GM18507 (cell line): Measurements from ENCODE around the gene CDH4.

ENCODE experiments used
- DNase-seq: peaks from one replicate; pipeline ENCODE4 v3.0.0; 2011; ENCODE audit warnings: low read depth; ENCODE audit not compliant: insufficient read length; ENCODE audit errors: extremely low spot score
- FAIRE-seq: peaks from 2 replicates; lab custom pipeline; 2011; peaks lifted over from hg19 to GRCh38; lab: Jason Lieb, UNC

The CDH4 gene

GRCh38 chr20:61590236-61590635, 338.2 kb downstream of the CDH4 start:
- FAIRE-seq (no peak), DNase-seq (no peak)

- FAIRE-seq: no peak
- no peak for DNase-seq
These were observed 341.5 kb downstream of the CDH4 start for GRCh38 chr20:61593516-61593915.

GRCh38 chr20:61594198-61594597, 342.1 kb downstream of the CDH4 start:
- DNase-seq: no peak
- no peak for FAIRE-seq

GRCh38 chr20:61595216-61595615, 343.2 kb downstream of the CDH4 start:
- FAIRE-seq: no peak
- no peak for DNase-seq

- FAIRE-seq: no peak
- no peak for DNase-seq
These were observed 344.7 kb downstream of the CDH4 start for GRCh38 chr20:61596687-61597330.

- FAIRE-seq (no peak), DNase-seq (no peak)
These were observed 345.9 kb downstream of the CDH4 start for GRCh38 chr20:61597996-61598395.

- FAIRE-seq: no peak
- DNase-seq: no peak
These were observed 346.5 kb downstream of the CDH4 start for GRCh38 chr20:61598586-61598985.

GRCh38 chr20:61599061-61599531, 347.0 kb downstream of the CDH4 start:
- FAIRE-seq: no peak
- no peak for DNase-seq

- no peak for DNase-seq
- FAIRE-seq: no peak
These were observed 347.5 kb downstream of the CDH4 start for GRCh38 chr20:61599541-61599992.

- DNase-seq (no peak), FAIRE-seq (no peak)
These were observed 348.0 kb downstream of the CDH4 start for GRCh38 chr20:61600016-61600415.

- FAIRE-seq (no peak), DNase-seq (no peak)
These were observed 349.3 kb downstream of the CDH4 start for GRCh38 chr20:61601361-61601760.

GRCh38 chr20:61601853-61602252, 349.8 kb downstream of the CDH4 start:
- DNase-seq (no peak), FAIRE-seq (no peak)

GRCh38 chr20:61603715-61604114, 351.7 kb downstream of the CDH4 start:
- no peak for DNase-seq
- FAIRE-seq: no peak

- no peak for DNase-seq
- FAIRE-seq: no peak
These were observed 352.5 kb downstream of the CDH4 start for GRCh38 chr20:61604549-61604948.

- FAIRE-seq: no peak
- DNase-seq: no peak
These were observed 353.2 kb downstream of the CDH4 start for GRCh38 chr20:61605283-61605682.

GRCh38 chr20:61605862-61606557, 353.9 kb downstream of the CDH4 start:
- FAIRE-seq (no peak), DNase-seq (no peak)

- FAIRE-seq (no peak), DNase-seq (no peak)
These were observed 356.4 kb downstream of the CDH4 start for GRCh38 chr20:61608275-61609085.

- no peak for DNase-seq
- no peak for FAIRE-seq
These were observed 357.4 kb downstream of the CDH4 start for GRCh38 chr20:61609461-61609860.

GRCh38 chr20:61611401-61612180, 359.5 kb downstream of the CDH4 start:
- FAIRE-seq (no peak), DNase-seq (no peak)
